SKM-1 treated with dmso at 0.1 percent for 144 hours (cell line): ENCODE data around the gene C14orf119.

Experiments used
- DNase-seq: peaks from one replicate; lab custom pipeline; 2025; ENCODE audit not compliant: unreplicated experiment; lab: John Stamatoyannopoulos, UW

Gene C14orf119

GRCh38 chr14:23095196-23096108 is at the start of gene C14orf119:
Gene C14orf119 (plus strand): TSS chr14:23095505. CDS start chr14:23097659, 2,154 bp downstream.
- no peak for DNase-seq

GRCh38 chr14:23047034-23047634 is 48.2 kb upstream of the C14orf119 start:
- no peak for DNase-seq

DNA sequence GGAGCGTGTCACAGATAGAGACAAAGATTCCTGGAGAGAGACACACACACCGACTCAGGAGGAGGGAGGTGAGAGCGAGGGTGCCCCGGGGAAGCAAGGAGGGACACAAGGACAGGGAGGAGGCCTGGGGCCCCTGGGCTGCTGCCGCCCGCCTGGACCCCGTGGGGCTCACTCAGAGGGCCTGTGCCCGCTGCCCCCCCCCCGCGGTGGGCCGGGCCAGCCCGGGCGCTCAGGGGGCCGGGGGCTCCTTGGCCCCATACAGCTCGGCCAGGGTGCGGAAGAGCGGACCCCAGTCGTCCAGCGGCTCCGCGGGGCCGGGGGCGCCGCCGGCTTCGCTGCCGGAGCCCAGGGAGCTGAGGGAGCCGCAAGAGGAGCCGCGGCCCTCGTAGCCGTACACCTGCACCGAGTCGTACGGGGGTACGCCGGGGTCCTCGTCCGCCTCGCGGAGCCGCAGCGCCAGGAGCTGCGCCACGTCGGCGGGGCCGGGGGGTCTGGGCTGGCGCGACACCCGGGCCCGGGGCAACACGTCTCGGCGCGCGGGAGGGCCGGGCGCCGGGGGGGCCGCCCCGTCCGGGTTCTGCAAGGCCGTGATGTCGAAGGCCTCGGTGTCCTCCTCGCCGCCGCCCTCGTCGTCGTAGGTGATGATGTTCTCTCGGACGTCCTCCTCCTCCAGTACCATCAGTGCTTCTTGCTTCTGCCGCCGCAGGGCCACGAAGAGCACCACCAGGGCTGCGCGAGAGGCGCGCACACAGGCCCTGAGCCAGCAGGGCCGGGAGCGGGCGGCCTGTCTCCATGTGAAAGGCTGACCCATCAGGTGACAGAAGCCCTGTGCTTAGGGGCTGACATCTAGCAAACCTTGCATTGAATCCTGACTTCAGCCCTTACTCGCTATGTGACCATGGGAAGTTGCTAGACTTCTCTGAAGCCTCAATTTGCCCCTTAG is 47.3 kb upstream of the C14orf119 start:
- no peak for DNase-seq

DNA sequence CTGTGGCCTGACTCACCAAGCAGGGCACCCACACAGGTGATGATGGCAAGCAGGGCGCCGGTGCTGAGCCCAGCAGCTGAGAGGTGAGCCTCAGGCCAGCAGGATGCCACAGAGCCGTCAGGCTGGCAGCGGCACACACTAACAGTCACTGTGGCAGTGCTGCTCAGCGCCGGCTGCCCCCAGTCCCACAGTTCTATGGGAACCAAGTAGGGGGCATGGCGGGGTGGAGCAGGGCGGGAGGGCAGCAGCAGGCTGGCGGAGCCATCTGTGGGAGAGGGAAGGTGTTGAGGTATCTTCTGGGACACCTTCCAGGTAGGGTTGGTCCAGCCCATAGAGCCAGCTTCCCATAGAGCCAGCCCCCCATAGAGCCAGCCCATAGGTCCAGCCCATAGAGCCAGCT is 46.3 kb upstream of the C14orf119 start:
- no peak for DNase-seq

DNA sequence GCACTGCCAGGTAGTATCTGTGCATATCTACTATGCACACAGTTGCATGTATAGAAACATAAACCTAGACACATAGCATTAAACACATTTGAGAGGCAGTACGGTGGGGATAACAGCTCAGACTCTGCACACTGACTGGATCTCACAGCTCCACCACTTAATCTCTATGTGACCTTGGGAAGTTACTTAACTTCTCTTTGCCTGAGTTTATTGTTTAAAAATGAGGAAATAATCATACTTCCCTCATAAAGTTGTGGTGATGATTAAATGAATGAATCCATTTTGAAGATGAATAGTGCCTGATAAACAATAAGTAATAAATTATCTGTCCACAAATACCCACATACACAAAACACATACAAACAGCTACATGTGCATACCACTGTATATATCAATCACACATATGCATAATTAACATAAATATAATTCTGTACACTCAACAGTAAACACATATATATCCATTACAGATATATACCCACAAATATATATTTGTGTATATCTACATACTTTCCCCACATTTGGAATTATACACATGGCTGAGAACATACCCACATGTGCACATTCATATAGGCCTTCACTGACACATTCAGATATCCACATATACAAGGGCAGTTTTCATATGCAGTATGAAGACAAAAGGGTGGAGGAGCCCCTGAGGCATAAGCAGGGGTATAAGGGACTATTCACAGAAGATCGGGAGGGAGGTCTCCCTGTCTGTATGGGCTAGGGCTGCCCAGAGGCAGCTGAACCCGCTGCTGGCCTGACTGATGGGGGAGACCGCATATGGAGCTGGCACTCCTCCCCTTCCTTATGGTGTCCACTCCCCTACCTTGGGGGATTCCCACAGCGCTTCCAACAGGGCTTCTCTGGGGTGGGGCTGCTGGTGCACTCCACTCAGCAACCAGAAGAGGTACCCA is 43.9 kb upstream of the C14orf119 start:
- DNase-seq: no peak

- DNase-seq: no peak
Observed at GRCh38 chr14:23052182-23052623, 43.1 kb upstream of the C14orf119 start.

GRCh38 chr14:23052671-23053070 is 42.6 kb upstream of the C14orf119 start:
- DNase-seq: no peak

DNA sequence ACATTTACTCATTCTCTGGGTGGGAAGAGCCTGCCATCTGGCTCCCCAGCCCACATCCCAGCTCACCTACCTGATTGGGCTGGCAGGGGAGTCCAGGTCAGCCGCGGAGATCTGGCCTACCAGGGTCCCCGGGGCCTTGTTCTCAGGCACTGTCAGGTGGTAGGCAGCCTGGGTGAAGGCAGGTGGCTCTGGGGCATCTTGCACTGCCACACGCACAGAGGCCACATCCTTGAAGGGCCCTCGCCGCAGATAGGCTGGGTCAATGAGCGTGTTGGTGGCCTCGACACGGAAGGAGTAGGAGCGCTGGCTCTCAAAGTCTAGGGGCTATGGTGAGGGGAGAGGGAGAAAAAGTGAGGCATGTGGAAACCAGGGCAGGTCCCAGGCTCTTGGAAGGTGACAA is 41.9 kb upstream of the C14orf119 start:
- no peak for DNase-seq

DNA sequence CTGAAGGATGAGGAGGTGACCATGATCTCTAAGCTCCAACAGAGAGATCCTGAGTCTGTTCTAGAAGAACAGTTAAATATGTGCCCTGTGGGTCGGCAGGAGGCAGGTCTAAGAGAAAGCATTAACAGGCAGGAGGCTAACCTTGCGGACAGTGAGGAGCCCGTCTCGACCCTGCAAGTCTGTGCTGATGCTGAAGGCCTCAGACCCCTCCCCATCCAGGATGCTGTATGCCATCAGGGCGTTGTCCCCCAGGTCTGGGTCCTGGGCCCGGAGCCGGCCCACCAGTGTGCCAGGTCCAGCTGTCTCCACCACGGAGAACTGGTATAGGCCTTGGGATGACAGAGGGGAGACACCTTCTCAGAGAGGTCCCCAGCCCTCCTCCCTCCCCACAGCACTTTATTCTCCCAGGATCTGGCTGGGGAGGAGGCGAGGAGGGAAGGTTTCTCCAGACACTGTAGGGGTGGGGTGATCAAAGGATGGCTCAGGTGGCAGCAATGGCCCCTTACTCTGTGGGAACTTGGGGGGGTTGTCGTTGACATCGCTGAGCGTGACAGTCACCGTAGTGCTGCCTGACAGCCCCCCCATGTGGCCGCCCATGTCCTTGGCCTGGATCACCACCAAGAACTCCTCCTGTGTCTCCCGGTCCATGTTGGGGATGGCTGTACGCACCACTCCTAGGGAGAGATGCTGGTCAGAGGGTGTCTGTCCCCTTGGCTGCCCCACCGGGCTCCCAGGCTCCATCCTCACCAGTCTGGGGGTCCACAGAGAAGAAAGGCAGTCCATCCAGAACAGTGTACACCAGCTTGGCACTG is 41.1 kb upstream of the C14orf119 start:
- no peak for DNase-seq

DNA sequence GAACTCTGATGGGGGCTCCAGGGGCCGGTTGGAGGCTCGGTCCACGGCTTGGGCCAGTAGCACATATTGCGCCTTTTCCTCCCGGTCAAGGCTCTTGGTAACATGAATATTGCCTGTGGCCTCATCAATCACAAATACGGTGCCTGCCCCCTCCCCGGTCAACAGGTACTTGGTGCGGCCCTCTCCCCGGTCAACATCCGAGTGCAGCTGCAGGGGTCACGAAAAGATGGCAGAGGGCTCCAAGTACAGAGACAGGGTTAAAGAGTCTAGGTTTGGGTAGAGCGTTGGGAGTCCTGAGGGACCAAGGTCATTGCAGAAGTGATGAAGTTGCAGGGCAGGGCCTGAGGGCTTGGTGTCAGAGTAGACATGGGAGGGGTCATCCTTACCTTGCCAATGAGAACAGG is 40.2 kb upstream of the C14orf119 start:
- no peak for DNase-seq

DNA sequence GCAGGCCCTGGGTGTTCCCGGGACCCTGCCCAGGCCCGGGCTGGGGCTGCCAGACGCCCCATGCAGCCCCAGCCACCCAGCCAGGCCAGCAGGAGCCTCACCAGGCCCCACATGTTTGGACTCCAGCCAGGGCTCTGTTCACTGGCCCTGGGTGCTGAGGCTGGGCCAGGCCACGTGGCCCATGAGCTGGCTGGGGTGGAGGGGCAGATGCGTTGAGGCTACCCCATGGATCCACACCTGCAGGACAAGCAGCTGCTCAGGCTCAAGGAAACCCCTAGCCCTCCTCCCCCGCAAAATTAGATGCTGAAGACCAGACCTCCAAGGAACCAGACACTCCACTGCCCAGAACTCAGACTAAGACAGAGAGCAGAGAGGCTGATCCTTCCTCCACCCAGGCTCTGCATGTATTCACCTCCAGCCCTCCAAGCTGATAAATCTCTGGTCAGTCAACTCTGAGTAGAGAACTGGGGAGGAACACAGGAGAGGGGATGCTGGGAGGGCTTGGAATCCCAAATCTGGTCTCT is 39.6 kb upstream of the C14orf119 start:
- DNase-seq: no peak

DNA sequence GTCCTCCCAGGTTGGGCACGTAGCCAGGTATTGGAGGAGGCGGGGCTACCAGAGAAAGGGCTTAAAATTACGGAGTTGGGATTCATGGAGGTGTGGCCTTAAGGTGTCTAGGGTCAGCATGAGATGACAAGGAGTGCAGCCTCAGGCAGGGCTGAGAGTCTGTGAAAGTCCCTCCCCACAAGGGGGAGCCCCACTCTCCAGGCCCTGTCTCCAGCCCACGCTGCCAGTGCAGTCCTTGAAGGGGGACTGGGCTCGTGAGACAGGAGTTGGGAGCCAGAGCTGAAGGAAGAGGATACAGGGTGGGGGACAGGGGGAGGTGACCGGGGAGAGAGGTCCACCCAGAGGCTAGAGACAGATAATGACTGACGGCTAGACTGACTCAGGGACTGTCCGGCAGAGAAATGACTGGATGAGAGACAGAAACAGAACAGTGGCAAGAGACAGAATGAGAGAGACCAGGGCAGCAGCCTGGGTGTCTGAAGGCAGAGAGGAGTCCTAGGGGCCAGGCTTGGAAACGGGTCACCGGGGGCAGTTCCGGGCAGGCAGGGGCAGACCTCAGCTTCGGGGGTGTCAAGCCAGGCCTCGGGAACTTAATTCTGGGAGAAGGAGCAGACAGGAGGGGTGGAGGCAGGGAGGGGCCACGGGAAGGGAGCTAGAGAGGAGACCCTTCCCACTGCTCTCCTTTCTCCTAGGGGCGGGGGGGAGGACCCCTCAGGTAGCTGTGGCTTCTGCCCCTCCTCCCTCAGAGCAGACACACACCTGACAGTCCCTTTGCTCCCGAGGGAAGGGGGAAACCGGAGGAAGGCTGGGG is 39.0 kb upstream of the C14orf119 start:
- DNase-seq: no peak

DNA sequence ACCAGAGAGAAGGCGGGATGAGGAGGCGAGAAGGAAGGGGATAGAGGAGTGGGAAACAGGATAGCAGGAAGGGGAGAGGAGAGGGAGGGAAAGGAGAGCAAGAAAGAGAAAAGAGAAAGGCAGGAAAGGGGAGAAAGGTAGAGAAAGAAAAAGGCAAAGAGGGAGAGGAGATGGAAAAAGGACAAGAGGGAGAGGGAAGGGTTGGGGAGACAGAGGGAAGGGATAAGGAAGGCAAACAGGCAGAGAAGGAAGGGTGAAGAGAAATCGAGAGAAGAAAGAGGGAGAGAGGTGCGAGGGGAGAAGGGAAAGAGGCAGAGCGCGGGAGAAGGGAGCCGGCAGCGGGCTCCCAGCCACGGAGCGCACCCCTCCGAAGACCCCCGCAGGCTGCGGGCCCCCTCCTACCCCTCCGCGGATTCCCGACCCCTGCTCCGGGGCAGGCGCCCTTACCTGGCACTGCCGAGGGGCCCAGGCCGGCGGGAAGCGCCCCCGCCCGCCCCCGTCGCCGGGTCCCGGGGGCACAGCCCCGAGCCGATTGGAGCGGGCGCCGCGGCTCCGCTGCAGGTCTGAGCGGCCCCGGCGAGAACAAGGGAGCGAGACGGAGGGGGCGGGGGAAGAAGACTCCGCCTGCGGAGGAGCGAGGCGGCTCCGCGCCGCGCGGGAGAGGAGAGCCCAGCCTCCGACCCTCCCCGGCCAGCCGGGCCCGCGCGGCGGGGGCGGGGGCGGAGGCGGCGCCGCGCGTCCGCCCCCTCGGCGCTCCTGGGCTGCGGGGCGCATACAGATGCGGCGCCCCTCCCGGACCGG is 38.1 kb upstream of the C14orf119 start, which contains the start of gene CDH24:
Gene CDH24, minus strand, starts transcription at position 565 of the 801 bp plus-strand sequence. CDS start 1,787 bp downstream, outside the sequence.
- DNase-seq: no peak

DNA sequence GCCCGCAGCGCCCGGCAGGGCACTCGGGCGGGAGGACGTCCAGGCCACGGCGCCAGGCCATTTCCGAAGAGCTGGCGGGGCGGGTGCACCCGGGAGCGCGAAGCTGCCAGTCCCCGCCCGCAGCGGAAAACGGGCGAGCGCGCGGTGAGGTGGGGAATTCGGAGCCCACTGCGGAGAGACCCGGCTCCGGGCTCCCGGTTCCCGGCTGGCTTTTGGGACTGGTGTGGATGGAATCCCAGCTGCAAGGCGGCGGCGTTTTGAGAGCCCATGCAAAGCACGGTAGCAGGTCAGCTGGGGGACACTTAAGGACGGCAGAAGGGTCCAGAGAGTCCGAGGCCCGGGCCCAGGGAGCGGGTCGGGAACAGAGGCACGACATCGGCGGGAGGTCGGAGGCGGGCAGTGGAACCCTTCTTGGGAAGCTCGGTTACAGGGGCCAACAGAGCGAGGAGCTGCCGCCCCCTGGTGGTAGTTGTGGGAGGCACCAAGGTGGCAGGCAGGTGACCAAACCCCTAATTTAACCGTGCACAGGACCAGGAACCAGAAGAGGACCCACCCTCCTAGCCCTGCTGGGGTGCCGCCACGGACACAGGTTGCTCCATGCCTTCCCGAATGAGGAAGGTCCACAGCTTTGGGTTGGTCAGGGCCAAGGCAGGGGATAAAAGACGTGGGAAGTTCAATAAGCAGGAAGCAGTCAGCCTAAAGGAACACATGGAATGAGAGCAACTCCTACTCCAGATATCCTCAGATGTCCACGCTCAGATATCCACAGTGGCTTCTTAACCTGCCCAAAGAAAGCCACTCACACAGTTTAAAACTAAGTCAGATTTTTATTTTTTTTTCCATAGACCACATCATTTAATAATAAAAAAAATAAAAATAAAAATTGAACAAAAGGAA is 37.3 kb upstream of the C14orf119 start:
- DNase-seq: no peak

- DNase-seq: no peak
Observed at GRCh38 chr14:23058654-23059504, 36.4 kb upstream of the C14orf119 start.
